Natural killer cell (primary cell): ENCODE measurements around the gene SAFB2. TPM values are rescaled to one million over a fixed set of nuclear protein-coding genes. Genes with fewer than 3 reads are reported as not detected.

Experiments used
- ATAC-seq, 3 donors: fragments of 150-1000 bp in 2 of 3; fragments of 200-7000 bp in 1 of 3; cut with Tn5 transposase; 1 replicate in 1 of 3; 2 replicates in 2 of 3; pipeline ENCODE4 v1.10.0; 2021; ENCODE audit warnings: mild to moderate bottlenecking in 2 of 3, moderate library complexity in 2 of 3
- DNase-seq, 2 donors: peaks; one replicate each; pipeline versions ENCODE4 v3.0.0 to v3.0.0-alpha.2; 2013 to 2021; ENCODE audit warnings: mixed read lengths in 1 of 2
- H3K27ac ChIP-seq: one replicate; pipeline ENCODE4 v1.5.1; 2013; ENCODE audit warnings: mild to moderate bottlenecking, low read length
- H3K27me3 ChIP-seq: one replicate; pipeline ENCODE4 v1.6.1; 2013; ENCODE audit warnings: low read length; ENCODE audit not compliant: control insufficient read depth, insufficient read depth
- H3K36me3 ChIP-seq: one replicate; pipeline ENCODE4 v1.6.1; 2013; ENCODE audit warnings: low read length; ENCODE audit not compliant: control insufficient read depth, insufficient read depth
- H3K4me1 ChIP-seq: one replicate; pipeline ENCODE4 v1.6.1; 2013; ENCODE audit warnings: low read length; ENCODE audit not compliant: control insufficient read depth, insufficient read depth
- H3K4me3 ChIP-seq: one replicate; pipeline ENCODE4 v1.5.1; 2013; ENCODE audit warnings: low read length
- H3K9me3 ChIP-seq: one replicate; pipeline ENCODE4 v1.6.1; 2013; ENCODE audit warnings: low read length; ENCODE audit not compliant: control insufficient read depth, insufficient read depth
- H3K27ac Mint-ChIP-seq, 2 donors: one replicate each; pipeline ENCODE4 v1.8.0; 2022; ENCODE audit warnings: mild to moderate bottlenecking in 2 of 2, mixed read lengths in 2 of 2, moderate library complexity in 1 of 2
- H3K27me3 Mint-ChIP-seq, 2 donors: one replicate each; pipeline ENCODE4 v1.8.0; 2022; ENCODE audit warnings: low read depth in 2 of 2, mixed read lengths in 2 of 2
- H3K36me3 Mint-ChIP-seq: one replicate; pipeline ENCODE4 v1.8.0; 2022; ENCODE audit warnings: mixed read lengths
- H3K4me1 Mint-ChIP-seq, 2 donors: one replicate each; pipeline ENCODE4 v1.8.0; 2022; ENCODE audit warnings: mixed read lengths in 2 of 2
- H3K4me3 Mint-ChIP-seq: one replicate; pipeline ENCODE4 v1.8.0; 2022; ENCODE audit warnings: mild to moderate bottlenecking, moderate library complexity, mixed read lengths
- H3K9me3 Mint-ChIP-seq, 2 donors: one replicate each; pipeline ENCODE4 v1.8.0; 2022; ENCODE audit warnings: mixed read lengths in 2 of 2
- WGBS: methylation state at CpG from one replicate; pipeline ENCODE4 v1.1.7; 2013; ENCODE audit warnings: missing lambda C conversion rate; ENCODE audit not compliant: insufficient coverage; 5-methylcytosine and 5-hydroxymethylcytosine counted together
- intact Hi-C: fragments of 100-400 bp; cut with micrococcal nuclease; formaldehyde crosslinking; loops from one replicate; pipeline ENCODE4 v1.14.2; 2022
- total RNA-seq, 4 donors: library from RNA; stranded (reverse); fragments of 120-200 nt in 1 of 4; gene quantifications; one replicate each; pipeline versions ENCODE4 v1.2.3 to v1.2.4, GENCODE V29; 2013 to 2022
- TF ChIP-seq, protein P1 (sequence below): fragments of 200-600 bp; IDR thresholded peaks from one replicate; pipeline ENCODE4 v1.8.0; 2022; ENCODE audit warnings: antibody characterized with exemption

Gene SAFB2
- total RNA-seq, 3 donors from 2014 or later (not counting 1 experiment from before 2014, with no cell fraction given), result 232 to 264 (median 258) TPM

GRCh38 chr19:5553892-5554291 is 68.7 kb downstream of the SAFB2 start:
- 89% methylated on average over 9 of the region's 9 CpGs for WGBS
- Mint-ChIP-seq H3K9me3 (no peaks in the 10 kb centered on the region), H3K27ac (no peak overlapping the region), H3K4me1 (no peaks in the 10 kb centered on the region), H3K36me3 (no peaks in the 10 kb centered on the region), H3K4me3 (no peak overlapping the region), H3K27me3 (peaks cover 8 to 21% of the 10 kb centered on the region in 2 donors)
- no peak for ATAC-seq
- no peak for DNase-seq
- no peaks in the 10 kb centered on the region for H3K27me3 ChIP-seq
- H3K27ac ChIP-seq, result no peak overlapping the region
- no peaks in the 10 kb centered on the region for H3K9me3 ChIP-seq
- intact Hi-C loops, result no loop called here
- no peak overlapping the region for H3K4me3 ChIP-seq
- TF ChIP-seq, protein P1, sequence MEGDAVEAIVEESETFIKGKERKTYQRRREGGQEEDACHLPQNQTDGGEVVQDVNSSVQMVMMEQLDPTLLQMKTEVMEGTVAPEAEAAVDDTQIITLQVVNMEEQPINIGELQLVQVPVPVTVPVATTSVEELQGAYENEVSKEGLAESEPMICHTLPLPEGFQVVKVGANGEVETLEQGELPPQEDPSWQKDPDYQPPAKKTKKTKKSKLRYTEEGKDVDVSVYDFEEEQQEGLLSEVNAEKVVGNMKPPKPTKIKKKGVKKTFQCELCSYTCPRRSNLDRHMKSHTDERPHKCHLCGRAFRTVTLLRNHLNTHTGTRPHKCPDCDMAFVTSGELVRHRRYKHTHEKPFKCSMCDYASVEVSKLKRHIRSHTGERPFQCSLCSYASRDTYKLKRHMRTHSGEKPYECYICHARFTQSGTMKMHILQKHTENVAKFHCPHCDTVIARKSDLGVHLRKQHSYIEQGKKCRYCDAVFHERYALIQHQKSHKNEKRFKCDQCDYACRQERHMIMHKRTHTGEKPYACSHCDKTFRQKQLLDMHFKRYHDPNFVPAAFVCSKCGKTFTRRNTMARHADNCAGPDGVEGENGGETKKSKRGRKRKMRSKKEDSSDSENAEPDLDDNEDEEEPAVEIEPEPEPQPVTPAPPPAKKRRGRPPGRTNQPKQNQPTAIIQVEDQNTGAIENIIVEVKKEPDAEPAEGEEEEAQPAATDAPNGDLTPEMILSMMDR, result no peak
- no peaks in the 10 kb centered on the region for H3K4me1 ChIP-seq
- no peaks in the 10 kb centered on the region for H3K36me3 ChIP-seq

- H3K4me1 Mint-ChIP-seq, result no peaks in the 10 kb centered on the region
- TF ChIP-seq, protein P1, result no peak
- Histone ChIP-seq H3K27me3 (no peaks in the 10 kb centered on the region), H3K9me3 (no peaks in the 10 kb centered on the region), H3K36me3 (no peaks in the 10 kb centered on the region), H3K27ac (no peak overlapping the region), H3K4me3 (no peak overlapping the region), H3K4me1 (no peaks in the 10 kb centered on the region)
- no peaks in the 10 kb centered on the region for H3K9me3 Mint-ChIP-seq
- intact Hi-C loops, result no loop called here
- no peak for ATAC-seq
- H3K4me3 Mint-ChIP-seq, result no peak overlapping the region
- 23% methylated on average over 7 of the region's 8 CpGs for WGBS
- peak in 1 of 2 donors; percentile 46 for DNase-seq
- no peaks in the 10 kb centered on the region for H3K36me3 Mint-ChIP-seq
- no peak overlapping the region for H3K27ac Mint-ChIP-seq
- H3K27me3 Mint-ChIP-seq, result peaks cover 0 to 9% of the 10 kb centered on the region in 2 donors
Observed at GRCh38 chr19:5547881-5548280, 74.7 kb downstream of the SAFB2 start.

DNA sequence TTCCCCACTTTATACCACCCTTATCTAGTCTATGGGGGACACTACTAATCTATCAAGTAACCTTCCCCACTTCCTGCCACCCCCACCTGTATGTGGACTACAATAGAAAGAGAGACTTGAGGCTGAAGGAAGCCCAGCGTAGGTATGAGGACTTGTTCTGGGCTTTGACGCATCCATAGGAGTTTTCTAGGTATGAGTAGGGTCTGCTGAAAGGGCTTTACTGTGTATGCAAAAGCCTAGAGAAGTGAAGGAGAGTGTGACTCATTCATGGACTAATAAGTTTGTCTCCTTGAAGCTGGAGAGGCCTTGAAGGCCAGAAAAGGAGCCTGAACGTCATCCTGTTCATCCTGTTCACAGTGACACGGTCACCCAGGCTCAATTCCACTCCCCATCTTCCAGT is 76.6 kb downstream of the SAFB2 start:
- no peak overlapping the region for H3K27ac Mint-ChIP-seq

DNA sequence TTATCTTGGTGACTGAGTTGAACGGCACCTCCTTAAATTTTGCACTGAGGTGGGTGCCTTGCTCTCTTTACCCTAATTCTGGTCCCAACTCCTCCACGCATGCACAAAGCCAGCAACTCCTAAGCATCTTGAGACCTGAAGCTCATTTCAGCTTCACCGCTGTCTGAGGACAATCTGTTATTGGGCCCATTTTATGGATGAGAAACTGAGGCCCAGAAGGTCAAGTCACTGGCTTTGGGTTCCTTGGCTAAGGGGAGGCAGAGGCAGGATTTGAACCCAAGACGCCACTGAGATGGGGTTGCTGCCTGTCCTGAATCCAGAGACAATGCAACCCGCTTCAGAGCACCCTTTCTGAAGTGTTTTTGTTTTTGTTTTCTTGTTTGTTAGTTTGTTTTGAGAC is 77.5 kb downstream of the SAFB2 start:
- 85% methylated on average over 5 of the region's 5 CpGs for WGBS
- no peaks in the 10 kb centered on the region for H3K4me1 Mint-ChIP-seq

More for the DNA sequence above, 76.6 kb downstream of the SAFB2 start:
- DNase-seq, result no peak
- intact Hi-C loops, result no loop called here
- WGBS, result 70% methylated on average over 4 of the region's 4 CpGs
- no peak for ATAC-seq
- Mint-ChIP-seq H3K9me3 (no peaks in the 10 kb centered on the region), H3K27me3 (peaks cover 0 to 7% of the 10 kb centered on the region in 2 donors), H3K4me1 (no peaks in the 10 kb centered on the region), H3K36me3 (no peaks in the 10 kb centered on the region), H3K4me3 (no peak overlapping the region)
- Histone ChIP-seq H3K4me1 (no peaks in the 10 kb centered on the region), H3K27me3 (no peaks in the 10 kb centered on the region), H3K27ac (no peak overlapping the region), H3K4me3 (no peak overlapping the region), H3K36me3 (no peaks in the 10 kb centered on the region), H3K9me3 (no peaks in the 10 kb centered on the region)
- TF ChIP-seq, protein P1, result no peak

More for the DNA sequence above, 77.5 kb downstream of the SAFB2 start:
- Histone ChIP-seq H3K27ac (no peak overlapping the region), H3K9me3 (no peaks in the 10 kb centered on the region), H3K27me3 (no peaks in the 10 kb centered on the region), H3K4me3 (no peak overlapping the region), H3K4me1 (no peaks in the 10 kb centered on the region), H3K36me3 (no peaks in the 10 kb centered on the region)
- Mint-ChIP-seq H3K27me3 (peaks cover 0 to 7% of the 10 kb centered on the region in 2 donors), H3K27ac (no peak overlapping the region), H3K36me3 (no peaks in the 10 kb centered on the region), H3K4me3 (no peak overlapping the region), H3K9me3 (no peaks in the 10 kb centered on the region)
- TF ChIP-seq, protein P1, result no peak
- DNase-seq (no peak), ATAC-seq (no peak)
- intact Hi-C loops, result no loop called here
